GM21447 (cell line): ENCODE results near the gene SNRNP27.
"Not testable (repeated sequence)": the region's sequence is repeated elsewhere in the genome, so short reads cannot be mapped to it uniquely, and the experiment has no call there.

ENCODE experiments used
- ATAC-seq: cut with Tn5 transposase; IDR thresholded peaks from one replicate; pipeline ENCODE4 v1.9.1; 2021; ENCODE audit not compliant: unreplicated experiment

Gene SNRNP27

GRCh38 chr2:69945441-69945840 lies 51.7 kb downstream of the SNRNP27 start:
- no peak for ATAC-seq

GRCh38 chr2:69945941-69946340 lies 52.2 kb downstream of the SNRNP27 start:
- ATAC-seq = no peak

- peak; percentile 85 for ATAC-seq
Observed at GRCh38 chr2:69946351-69947324, 52.9 kb downstream of the SNRNP27 start.

- no peak for ATAC-seq
Observed at GRCh38 chr2:69947325-69947931, 53.7 kb downstream of the SNRNP27 start.

- ATAC-seq = no peak
Observed at GRCh38 chr2:69948032-69948962, 54.5 kb downstream of the SNRNP27 start.

GRCh38 chr2:69948963-69949645 lies 55.3 kb downstream of the SNRNP27 start:
- no peak for ATAC-seq

GRCh38 chr2:69950241-69950640 lies 56.5 kb downstream of the SNRNP27 start:
- no peak for ATAC-seq

GRCh38 chr2:69950671-69951070 lies 56.9 kb downstream of the SNRNP27 start:
- not testable (repeated sequence) for ATAC-seq

- ATAC-seq = no peak
Observed at GRCh38 chr2:69952336-69953115, 58.8 kb downstream of the SNRNP27 start.

- no peak for ATAC-seq
Observed at GRCh38 chr2:69954084-69954483, 60.3 kb downstream of the SNRNP27 start.
